Type B pancreatic cell (in vitro differentiated cells): ENCODE results near the gene NRN1L. TPM values are rescaled to one million over a fixed set of nuclear protein-coding genes. Genes with fewer than 3 reads are reported as not detected.

Experiments used
- DNase-seq: peaks from one replicate; pipeline ENCODE4 v3.0.0; 2021; ENCODE audit warnings: mixed read lengths; ENCODE audit not compliant: unreplicated experiment; ENCODE audit errors: extremely low spot score
- H3K27ac Mint-ChIP-seq: 2 replicates; pipeline ENCODE4 v1.8.0; 2021; ENCODE audit warnings: mild to moderate bottlenecking, mixed read lengths
- H3K27me3 Mint-ChIP-seq: 2 replicates; pipeline ENCODE4 v1.8.0; 2021; ENCODE audit warnings: mixed read lengths
- H3K36me3 Mint-ChIP-seq: 2 replicates; pipeline ENCODE4 v1.8.0; 2021; ENCODE audit warnings: mixed read lengths
- H3K4me1 Mint-ChIP-seq: one replicate; pipeline ENCODE4 v1.8.0; 2021; ENCODE audit warnings: mixed read lengths; ENCODE audit not compliant: unreplicated experiment
- H3K4me3 Mint-ChIP-seq: 2 replicates; pipeline ENCODE4 v1.8.0; 2021; ENCODE audit warnings: mild to moderate bottlenecking, mixed read lengths
- H3K9me3 Mint-ChIP-seq: 2 replicates; pipeline ENCODE4 v1.8.0; 2021; ENCODE audit warnings: mixed read lengths
- CTCF ChIP-seq: fragments of 200-600 bp; sonication (generic); conservative IDR thresholded peaks from 2 replicates; pipeline ENCODE4 v1.5.0; 2021; ENCODE audit warnings: antibody characterized with exemption, mild to moderate bottlenecking
- total RNA-seq: library from RNA; stranded (reverse); gene quantifications from 2 replicates; pipeline ENCODE4 v1.2.1, GENCODE V29; 2021; ENCODE audit warnings: low replicate concordance

NRN1L gene
- total RNA-seq, 1 donor from 2014 or later, result 0.80 TPM

GRCh38 chr16:67928561-67929364 lies 44.1 kb downstream of the NRN1L start:
- no peaks in the 10 kb centered on the region for H3K36me3 Mint-ChIP-seq
- H3K27ac Mint-ChIP-seq, result no peak overlapping the region
- no peaks in the 10 kb centered on the region for H3K27me3 Mint-ChIP-seq
- peak; percentile 86 for TF ChIP-seq CTCF
- H3K9me3 Mint-ChIP-seq, result no peaks in the 10 kb centered on the region
- DNase-seq, result no peak
- H3K4me1 Mint-ChIP-seq, result no peaks in the 10 kb centered on the region
- H3K4me3 Mint-ChIP-seq, result no peak overlapping the region

GRCh38 chr16:67930191-67930590 lies 45.5 kb downstream of the NRN1L start:
- no peaks in the 10 kb centered on the region for H3K36me3 Mint-ChIP-seq
- H3K27me3 Mint-ChIP-seq, result no peaks in the 10 kb centered on the region
- no peak overlapping the region for H3K4me3 Mint-ChIP-seq
- no peaks in the 10 kb centered on the region for H3K9me3 Mint-ChIP-seq
- peaks cover 6% of the 10 kb centered on the region for H3K4me1 Mint-ChIP-seq
- TF ChIP-seq CTCF, result no peak
- DNase-seq, result no peak
- no peak overlapping the region for H3K27ac Mint-ChIP-seq

GRCh38 chr16:67930678-67931211 lies 46.1 kb downstream of the NRN1L start:
- Mint-ChIP-seq H3K4me3 (no peak overlapping the region), H3K27ac (no peak overlapping the region), H3K36me3 (peaks cover 1% of the 10 kb centered on the region), H3K9me3 (no peaks in the 10 kb centered on the region), H3K27me3 (peaks cover under 1% of the 10 kb centered on the region), H3K4me1 (peaks cover 10% of the 10 kb centered on the region)
- no peak for DNase-seq
- TF ChIP-seq CTCF, result no peak

- Mint-ChIP-seq H3K4me1 (peaks cover 12% of the 10 kb centered on the region), H3K9me3 (no peaks in the 10 kb centered on the region), H3K27ac (no peak within 1 kb of the TSS), H3K4me3 (no peak within 1 kb of the TSS), H3K27me3 (peaks cover 2% of the 10 kb centered on the region), H3K36me3 (peaks cover 3% of the 10 kb centered on the region)
- no peak for DNase-seq
- peak; percentile 42 for TF ChIP-seq CTCF
Measured at GRCh38 chr16:67931712-67932461, 47.2 kb downstream of the NRN1L start, which contains the start of gene CTRL. Gene CTRL (minus strand): TSS chr16:67931862. CDS start chr16:67931852, 10 bp downstream.

- no peak for DNase-seq
- Mint-ChIP-seq H3K27me3 (peaks cover 2% of the 10 kb centered on the region), H3K9me3 (no peaks in the 10 kb centered on the region), H3K27ac (no peak overlapping the region), H3K4me3 (no peak overlapping the region), H3K36me3 (peaks cover 3% of the 10 kb centered on the region), H3K4me1 (peaks cover 17% of the 10 kb centered on the region)
- TF ChIP-seq CTCF, result no peak
Measured at GRCh38 chr16:67932462-67932840, 47.8 kb downstream of the NRN1L start.
